Large intestine (tissue), 3 donors: ENCODE results near the gene AIFM2. TPM values are rescaled to one million over a fixed set of nuclear protein-coding genes. Genes with fewer than 3 reads are reported as not detected.

Source experiments
- DNase-seq, 2 donors: peaks; one replicate each; pipeline versions ENCODE4 v3.0.0 to v3.0.0-alpha.2; 2013
- H3K27ac ChIP-seq: one replicate; pipeline ENCODE4 v1.5.1; 2013; ENCODE audit warnings: low read length
- H3K27me3 ChIP-seq: 2 replicates; pipeline ENCODE4 v1.6.1; 2013; ENCODE audit warnings: low read length; ENCODE audit not compliant: control insufficient read depth, insufficient read depth
- H3K36me3 ChIP-seq: 2 replicates; pipeline ENCODE4 v1.6.1; 2013; ENCODE audit warnings: low read length; ENCODE audit not compliant: control insufficient read depth, insufficient read depth
- H3K4me1 ChIP-seq: one replicate; pipeline ENCODE4 v1.6.1; 2013; ENCODE audit warnings: low read length; ENCODE audit not compliant: control insufficient read depth, insufficient read depth
- H3K4me3 ChIP-seq: one replicate; pipeline ENCODE4 v1.5.1; 2013; ENCODE audit warnings: low read length
- H3K9me3 ChIP-seq: one replicate; pipeline ENCODE4 v1.6.1; 2013; ENCODE audit warnings: mild to moderate bottlenecking, low read depth, low read length, moderate library complexity; ENCODE audit not compliant: control insufficient read depth
- WGBS: methylation state at CpG from one replicate; pipeline ENCODE4 v1.1.5; 2013; ENCODE audit warnings: low lambda C conversion rate; ENCODE audit not compliant: insufficient coverage; 5-methylcytosine and 5-hydroxymethylcytosine counted together
- polyA plus RNA-seq: library from polyadenylated mRNA; unstranded; fragments of 120-200 nt; gene quantifications from one replicate; pipeline ENCODE4 v1.2.1, GENCODE V29; 2013

Gene AIFM2
- polyA plus RNA-seq, 1 donor: 4.5 TPM

GRCh38 chr10:70146489-70147258 lies 14.0 kb upstream of the AIFM2 start, which contains the start of gene TYSND1:
Gene TYSND1, minus strand, starts transcription at chr10:70146700. Its CDS starts 114 bp downstream, at chr10:70146586.
- Histone ChIP-seq H3K4me1 (peaks cover 16% of the 10 kb centered on the region), H3K27ac (peak within 1 kb of the TSS; percentile 76), H3K4me3 (peak within 1 kb of the TSS; percentile 69), H3K9me3 (no peaks in the 10 kb centered on the region), H3K27me3 (no peaks in the 10 kb centered on the region), H3K36me3 (peaks cover 22% of the 10 kb centered on the region)
- no CpG with 5 or more reads among the region's 39 CpGs for WGBS
- peak; percentile 97 to 98 for DNase-seq

GRCh38 chr10:70145666-70146488 lies 13.3 kb upstream of the AIFM2 start:
- peak; percentile 44 to 83 for DNase-seq
- Histone ChIP-seq H3K27ac (peak overlapping the region; percentile 76), H3K4me3 (peak overlapping the region; percentile 69), H3K27me3 (no peaks in the 10 kb centered on the region), H3K36me3 (peaks cover 18% of the 10 kb centered on the region), H3K4me1 (peaks cover 16% of the 10 kb centered on the region), H3K9me3 (no peaks in the 10 kb centered on the region)
- WGBS: no CpG with 5 or more reads among the region's 98 CpGs

- Histone ChIP-seq H3K27ac (no peak overlapping the region), H3K36me3 (peaks cover 11% of the 10 kb centered on the region), H3K9me3 (no peaks in the 10 kb centered on the region), H3K4me3 (peak overlapping the region; percentile 69), H3K27me3 (no peaks in the 10 kb centered on the region), H3K4me1 (peaks cover 16% of the 10 kb centered on the region)
- no peak for DNase-seq
- no CpG with 5 or more reads among the region's 28 CpGs for WGBS
Observed at GRCh38 chr10:70145166-70145665, 12.6 kb upstream of the AIFM2 start.

GRCh38 chr10:70144372-70145110 lies 11.9 kb upstream of the AIFM2 start:
- peak overlapping the region; percentile 69 for H3K4me3 ChIP-seq
- no peak overlapping the region for H3K27ac ChIP-seq
- H3K9me3 ChIP-seq: no peaks in the 10 kb centered on the region

GRCh38 chr10:70142555-70142954 lies 9.9 kb upstream of the AIFM2 start:
- Histone ChIP-seq H3K36me3 (peaks cover 11% of the 10 kb centered on the region), H3K4me3 (no peak overlapping the region), H3K27me3 (no peaks in the 10 kb centered on the region), H3K27ac (no peak overlapping the region), H3K9me3 (no peaks in the 10 kb centered on the region), H3K4me1 (peaks cover 15% of the 10 kb centered on the region)
- DNase-seq: no peak
- no CpG with 5 or more reads among the region's 10 CpGs for WGBS

More at GRCh38 chr10:70144372-70145110, 11.9 kb upstream of the AIFM2 start:
- H3K4me1 ChIP-seq: peaks cover 16% of the 10 kb centered on the region
- H3K27me3 ChIP-seq: no peaks in the 10 kb centered on the region
- DNase-seq: no peak
- H3K36me3 ChIP-seq: peaks cover 8% of the 10 kb centered on the region
- no CpG with 5 or more reads among the region's 18 CpGs for WGBS

GRCh38 chr10:70140297-70140696 lies 7.7 kb upstream of the AIFM2 start:
- WGBS: 51% methylated on average over 4 of the region's 5 CpGs
- no peak overlapping the region for H3K27ac ChIP-seq

GRCh38 chr10:70139997-70140250 lies 7.3 kb upstream of the AIFM2 start:
- DNase-seq: no peak
- no peak overlapping the region for H3K27ac ChIP-seq
- peaks cover 11% of the 10 kb centered on the region for H3K36me3 ChIP-seq
- WGBS: no CpG with 5 or more reads among the region's 6 CpGs
- H3K9me3 ChIP-seq: no peaks in the 10 kb centered on the region
- H3K27me3 ChIP-seq: no peaks in the 10 kb centered on the region
- no peak overlapping the region for H3K4me3 ChIP-seq
- peaks cover 3% of the 10 kb centered on the region for H3K4me1 ChIP-seq

More at GRCh38 chr10:70140297-70140696, 7.7 kb upstream of the AIFM2 start:
- H3K36me3 ChIP-seq: peaks cover 11% of the 10 kb centered on the region
- H3K4me3 ChIP-seq: no peak overlapping the region
- H3K9me3 ChIP-seq: no peaks in the 10 kb centered on the region
- no peak for DNase-seq
- no peaks in the 10 kb centered on the region for H3K27me3 ChIP-seq
- peaks cover 7% of the 10 kb centered on the region for H3K4me1 ChIP-seq

GRCh38 chr10:70139151-70139996 lies 6.7 kb upstream of the AIFM2 start:
- no CpG with 5 or more reads among the region's 11 CpGs for WGBS
- no peaks in the 10 kb centered on the region for H3K9me3 ChIP-seq
- no peak overlapping the region for H3K4me3 ChIP-seq
- H3K36me3 ChIP-seq: peaks cover 11% of the 10 kb centered on the region
- no peak for DNase-seq
- no peaks in the 10 kb centered on the region for H3K27me3 ChIP-seq
- H3K27ac ChIP-seq: no peak overlapping the region
- H3K4me1 ChIP-seq: no peaks in the 10 kb centered on the region

GRCh38 chr10:70137927-70138883 lies 5.6 kb upstream of the AIFM2 start:
- Histone ChIP-seq H3K36me3 (peaks cover 11% of the 10 kb centered on the region), H3K27me3 (no peaks in the 10 kb centered on the region), H3K27ac (no peak overlapping the region), H3K4me3 (no peak overlapping the region), H3K4me1 (peaks cover under 1% of the 10 kb centered on the region), H3K9me3 (no peaks in the 10 kb centered on the region)
- no CpG with 5 or more reads among the region's 14 CpGs for WGBS
- no peak for DNase-seq
